HG03175 (cell line): ENCODE measurements around the gene CUBN.

ENCODE experiments used
- ATAC-seq: cut with Tn5 transposase; IDR thresholded peaks from one replicate; pipeline ENCODE4 v1.9.1; 2021; ENCODE audit warnings: mild to moderate bottlenecking, moderate library complexity; ENCODE audit not compliant: unreplicated experiment

Gene CUBN

GRCh38 chr10:17129741-17130140 is at the start of gene CUBN:
Gene CUBN (minus strand): TSS chr10:17129811. CDS start chr10:17129765, 46 bp downstream.
- no peak for ATAC-seq

- ATAC-seq = no peak
These were observed 49.4 kb upstream of the CUBN start for GRCh38 chr10:17179002-17179401.

- ATAC-seq = no peak
These were observed 48.4 kb upstream of the CUBN start for GRCh38 chr10:17178006-17178405.

GRCh38 chr10:17177014-17177413 is 47.4 kb upstream of the CUBN start:
- no peak for ATAC-seq

GRCh38 chr10:17176091-17176490 is 46.5 kb upstream of the CUBN start:
- no peak for ATAC-seq

GRCh38 chr10:17175551-17175950 is 45.9 kb upstream of the CUBN start:
- no peak for ATAC-seq

GRCh38 chr10:17174626-17175025 is 45.0 kb upstream of the CUBN start:
- no peak for ATAC-seq

GRCh38 chr10:17171141-17171641 is 41.6 kb upstream of the CUBN start:
- ATAC-seq = no peak

- no peak for ATAC-seq
These were observed 40.2 kb upstream of the CUBN start for GRCh38 chr10:17169803-17170202.

GRCh38 chr10:17166699-17167098 is 37.1 kb upstream of the CUBN start:
- no peak for ATAC-seq

GRCh38 chr10:17162828-17163227 is 33.2 kb upstream of the CUBN start:
- no peak for ATAC-seq

GRCh38 chr10:17161775-17162174 is 32.2 kb upstream of the CUBN start:
- no peak for ATAC-seq

GRCh38 chr10:17157024-17157423 is 27.4 kb upstream of the CUBN start:
- no peak for ATAC-seq

GRCh38 chr10:17155826-17156225 is 26.2 kb upstream of the CUBN start:
- ATAC-seq = no peak

- ATAC-seq = no peak
These were observed 24.5 kb upstream of the CUBN start for GRCh38 chr10:17154116-17154515.

GRCh38 chr10:17153321-17153720 is 23.7 kb upstream of the CUBN start:
- no peak for ATAC-seq

- no peak for ATAC-seq
These were observed 22.1 kb upstream of the CUBN start for GRCh38 chr10:17151716-17152115.

GRCh38 chr10:17147884-17148489 is 18.4 kb upstream of the CUBN start:
- ATAC-seq = no peak

- no peak for ATAC-seq
These were observed 17.3 kb upstream of the CUBN start for GRCh38 chr10:17146892-17147291.

- no peak for ATAC-seq
These were observed 15.6 kb upstream of the CUBN start for GRCh38 chr10:17145239-17145638.

- ATAC-seq = no peak
These were observed 15.1 kb upstream of the CUBN start for GRCh38 chr10:17144757-17145156.

- ATAC-seq = no peak
These were observed 14.4 kb upstream of the CUBN start for GRCh38 chr10:17144032-17144431.

GRCh38 chr10:17143055-17143690 is 13.6 kb upstream of the CUBN start:
- no peak for ATAC-seq
